GM10847 (cell line): ENCODE results near the gene TLCD4.

Experiments used
- POLR2A ChIP-seq: IDR thresholded peaks from 2 replicates; pipeline ENCODE4 v1.6.1; 2011; ENCODE audit not compliant: insufficient read length; ENCODE audit errors: extremely low read depth

Gene TLCD4

DNA sequence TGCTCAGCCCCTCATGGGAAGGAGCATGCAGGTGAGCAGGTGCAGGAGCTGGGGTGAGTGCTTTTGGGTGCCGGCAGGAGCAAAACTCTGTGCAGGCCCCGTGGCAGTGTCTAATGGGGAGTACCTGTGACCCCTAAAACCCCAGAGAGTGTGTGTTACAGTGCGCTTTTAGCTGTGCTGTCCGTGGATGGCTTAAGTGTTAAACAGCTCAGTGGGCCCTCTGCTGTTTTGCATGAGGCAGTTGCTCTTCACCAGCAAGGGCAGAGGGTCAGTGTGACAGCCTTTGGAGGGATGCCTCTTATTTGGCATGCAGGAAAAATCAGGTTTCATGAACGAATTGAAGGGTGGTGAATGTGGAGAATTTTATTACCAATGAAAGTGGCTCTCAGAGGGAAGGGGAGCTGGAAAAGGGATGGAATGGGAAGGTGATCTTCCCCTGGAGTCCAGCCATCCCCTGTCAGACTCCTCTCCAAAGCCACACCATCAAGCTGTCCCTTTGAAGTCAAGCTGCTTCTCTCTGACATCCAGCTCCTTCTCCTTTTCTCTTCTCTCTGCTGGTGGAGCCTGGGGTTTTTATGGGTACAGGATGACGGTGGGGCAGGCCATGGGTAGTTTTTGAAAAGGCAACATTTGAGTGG, 27.4 kb upstream of the TLCD4 start:
- TF ChIP-seq POLR2A, result no peak

DNA sequence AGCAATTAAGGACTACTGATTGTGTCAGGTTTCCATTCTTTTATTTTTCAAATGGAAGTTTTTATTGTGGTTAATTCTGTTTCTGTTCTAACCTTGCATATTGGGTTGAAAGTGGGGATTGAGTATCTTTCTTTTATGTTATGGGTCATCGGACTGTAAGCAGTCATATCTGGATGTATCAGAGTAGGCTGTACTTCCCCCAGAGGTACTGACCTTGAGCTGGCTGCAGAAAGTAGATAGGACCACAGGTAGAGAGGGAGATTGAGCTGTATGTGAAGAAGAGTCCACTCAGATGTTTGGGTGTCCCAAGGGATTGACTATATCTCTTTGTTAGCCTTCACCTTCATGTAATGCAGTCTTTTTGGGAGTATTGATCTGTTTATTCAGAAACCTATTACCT, 23.9 kb upstream of the TLCD4 start:
- no peak for TF ChIP-seq POLR2A

DNA sequence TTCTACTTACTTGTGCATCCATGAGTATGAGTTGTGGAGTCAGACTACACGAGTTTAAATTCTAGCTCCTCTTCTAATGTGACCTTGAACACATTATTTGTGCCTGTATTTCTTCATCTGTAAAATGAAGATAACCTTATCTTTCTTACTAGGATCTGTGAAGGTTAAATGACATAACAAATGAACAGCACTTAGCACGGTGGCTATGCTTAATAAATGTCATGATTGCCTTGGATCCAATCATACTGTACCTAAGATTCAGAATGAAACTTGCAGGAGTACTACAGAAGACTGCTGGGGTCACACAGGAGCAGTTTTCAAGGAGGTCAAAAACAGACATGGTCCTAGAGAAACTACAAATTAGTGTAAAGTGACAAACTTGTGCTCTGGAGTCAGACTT, 22.2 kb upstream of the TLCD4 start:
- no peak for TF ChIP-seq POLR2A

DNA sequence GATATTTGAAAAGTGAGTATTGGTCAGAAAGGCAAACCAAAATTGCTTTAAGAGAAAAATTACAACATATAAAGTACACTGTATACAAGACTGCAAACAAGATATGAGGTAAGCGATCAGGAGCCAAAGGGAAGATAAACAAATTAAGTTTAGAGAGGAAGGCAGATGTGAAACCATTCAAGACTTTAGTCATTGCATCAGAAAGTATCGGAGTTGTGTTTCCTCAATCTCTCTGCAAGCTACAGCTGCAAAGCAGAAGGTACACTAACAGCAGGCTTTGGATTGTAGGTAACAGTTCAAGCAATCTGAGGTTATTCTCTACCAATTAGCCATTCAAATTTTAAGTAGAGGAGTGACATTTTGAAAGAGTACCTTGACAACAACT, 21.3 kb upstream of the TLCD4 start:
- TF ChIP-seq POLR2A, result no peak

DNA sequence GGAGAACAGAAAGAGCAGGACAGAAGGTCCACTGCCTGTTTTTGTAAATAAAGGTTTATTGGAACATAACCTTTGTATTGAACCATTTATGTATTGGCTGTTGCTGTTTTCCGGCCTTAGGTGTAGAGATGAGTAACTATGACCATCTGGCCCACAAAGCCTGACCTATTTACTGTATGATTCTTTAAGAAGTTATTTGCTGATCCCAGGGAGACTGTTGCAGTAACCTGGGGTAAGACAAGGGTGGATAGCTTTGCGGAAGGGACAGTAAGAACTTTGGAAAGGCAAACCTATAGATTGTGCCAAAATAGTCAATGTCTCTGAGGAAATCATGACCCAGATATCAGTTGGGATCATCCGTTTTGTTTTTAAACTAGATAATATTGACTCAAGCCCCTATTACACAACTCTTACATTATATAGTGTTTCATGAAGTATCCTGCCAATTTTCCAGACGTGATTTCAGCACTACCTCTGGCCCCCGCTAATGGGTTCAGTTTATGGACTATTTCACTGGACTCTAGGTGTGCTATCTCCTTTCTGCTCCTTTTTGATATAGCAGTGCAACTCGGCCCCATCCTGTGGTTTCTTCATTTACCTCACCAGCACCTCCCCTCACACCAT, 20.8 kb upstream of the TLCD4 start:
- no peak for TF ChIP-seq POLR2A

DNA sequence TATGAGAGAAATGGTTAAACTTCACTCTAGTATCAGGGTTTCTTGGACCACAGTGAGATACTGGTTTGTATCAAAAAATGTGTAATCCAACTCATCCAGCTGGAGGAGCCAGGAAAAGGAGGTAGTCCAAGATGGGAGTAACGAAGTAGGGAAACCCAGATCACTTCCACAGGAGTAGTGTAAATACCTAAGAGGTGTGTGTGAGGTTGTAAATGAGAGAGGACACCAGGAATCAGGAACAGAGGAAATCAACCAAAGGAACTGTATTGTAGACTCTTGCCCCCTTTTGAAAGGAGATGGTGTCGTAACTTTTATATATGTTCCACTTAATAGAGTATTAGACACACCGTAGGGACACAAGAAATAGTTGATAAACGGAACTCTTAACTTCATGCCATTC, 19.7 kb upstream of the TLCD4 start:
- no peak for TF ChIP-seq POLR2A

DNA sequence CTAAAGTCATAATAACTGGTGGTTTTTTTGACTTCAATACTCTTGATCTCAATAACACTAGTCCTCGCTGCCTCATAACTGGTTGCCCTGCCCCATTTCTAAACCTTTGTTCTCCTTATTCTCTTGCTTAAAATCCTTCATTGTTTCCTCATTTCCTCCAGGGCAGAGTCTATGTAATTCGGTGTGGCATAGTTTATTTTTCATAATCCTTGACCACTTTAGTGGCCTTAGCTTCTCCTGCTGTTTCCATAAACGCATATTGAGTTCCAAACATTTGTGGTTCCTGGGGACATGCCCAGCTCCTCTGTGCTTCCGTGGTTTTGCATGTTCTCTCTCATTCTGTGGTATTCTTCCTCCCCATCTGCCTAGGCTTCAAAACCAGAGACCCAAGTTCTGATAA, 19.0 kb upstream of the TLCD4 start:
- no peak for TF ChIP-seq POLR2A

DNA sequence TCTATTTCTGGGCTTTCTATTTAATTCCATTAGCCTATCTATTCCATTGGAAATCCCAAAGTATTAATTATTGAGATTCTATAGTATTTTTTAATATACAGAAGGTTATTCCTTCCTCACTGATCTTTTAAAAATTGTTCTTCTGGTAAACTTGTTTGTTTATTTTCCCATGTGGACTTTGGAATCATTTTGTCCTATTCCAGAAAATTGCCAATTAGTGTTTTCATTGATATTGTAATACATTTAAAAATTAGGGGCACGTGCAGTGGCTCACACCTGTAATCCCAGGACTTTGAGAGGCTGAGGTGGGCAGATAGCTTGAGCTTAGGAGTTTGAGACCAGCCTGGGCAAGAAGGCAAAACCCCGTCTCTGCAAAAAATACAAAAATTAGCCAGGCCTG, 8.4 kb upstream of the TLCD4 start:
- TF ChIP-seq POLR2A, result no peak

DNA sequence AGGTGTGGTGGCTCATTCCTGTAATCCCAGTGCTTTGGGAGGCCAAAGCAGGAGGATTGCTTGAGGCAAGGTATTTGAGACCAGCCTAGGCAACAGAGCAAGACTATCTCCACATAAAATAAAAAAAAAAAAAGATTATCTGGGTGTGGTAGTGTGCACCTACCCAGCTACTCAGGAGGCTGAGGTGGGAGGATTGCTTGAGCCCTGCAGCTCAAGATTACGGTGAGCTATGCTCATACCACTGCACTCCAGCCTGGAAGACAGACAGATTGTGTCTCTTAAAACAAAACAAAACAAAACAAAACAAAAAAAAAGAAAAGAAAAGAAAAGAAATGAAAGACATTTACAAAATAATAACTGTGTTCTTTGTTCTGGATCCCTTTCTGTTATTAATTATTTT, 6.1 kb upstream of the TLCD4 start:
- no peak for TF ChIP-seq POLR2A

DNA sequence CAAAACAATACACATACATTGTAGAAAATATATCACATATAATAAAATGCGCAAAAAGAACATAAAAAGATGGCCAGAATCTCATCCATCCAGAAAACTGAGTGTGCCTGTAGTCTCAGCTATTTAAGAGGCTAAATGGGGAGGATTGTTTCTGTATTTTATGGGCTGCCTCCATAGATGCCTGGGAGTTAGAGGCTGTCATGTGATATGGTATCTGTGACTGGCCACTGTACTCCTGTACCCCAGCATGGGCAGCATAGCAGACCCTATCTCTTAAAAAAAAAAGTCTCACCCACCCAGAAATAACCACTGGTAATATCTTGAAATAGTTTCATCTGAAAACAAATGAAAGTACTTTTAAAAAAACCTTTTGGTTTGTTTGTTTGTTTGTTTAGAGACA, 3.5 kb upstream of the TLCD4 start:
- TF ChIP-seq POLR2A, result no peak

DNA sequence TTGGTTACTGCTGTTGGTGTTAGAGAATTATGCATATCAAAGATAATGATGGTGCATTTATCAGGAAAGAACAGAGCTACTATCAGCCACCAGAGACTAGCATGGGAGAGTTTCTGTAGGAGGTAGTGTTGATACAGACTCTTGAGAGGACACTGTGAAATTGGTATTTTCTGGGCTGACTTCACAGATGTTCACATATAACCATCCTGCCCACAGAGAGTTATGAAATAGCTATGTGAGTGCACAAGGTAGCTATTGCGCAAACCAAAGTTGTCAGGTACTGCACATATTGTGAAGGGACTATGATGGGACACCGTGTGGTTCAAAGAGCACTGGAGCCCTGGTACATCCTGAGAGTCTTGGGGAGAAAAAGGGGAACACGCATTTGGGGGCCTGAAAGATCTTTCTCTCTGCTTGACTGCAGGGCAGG, 1.4 kb upstream of the TLCD4 start:
- TF ChIP-seq POLR2A, result no peak

DNA sequence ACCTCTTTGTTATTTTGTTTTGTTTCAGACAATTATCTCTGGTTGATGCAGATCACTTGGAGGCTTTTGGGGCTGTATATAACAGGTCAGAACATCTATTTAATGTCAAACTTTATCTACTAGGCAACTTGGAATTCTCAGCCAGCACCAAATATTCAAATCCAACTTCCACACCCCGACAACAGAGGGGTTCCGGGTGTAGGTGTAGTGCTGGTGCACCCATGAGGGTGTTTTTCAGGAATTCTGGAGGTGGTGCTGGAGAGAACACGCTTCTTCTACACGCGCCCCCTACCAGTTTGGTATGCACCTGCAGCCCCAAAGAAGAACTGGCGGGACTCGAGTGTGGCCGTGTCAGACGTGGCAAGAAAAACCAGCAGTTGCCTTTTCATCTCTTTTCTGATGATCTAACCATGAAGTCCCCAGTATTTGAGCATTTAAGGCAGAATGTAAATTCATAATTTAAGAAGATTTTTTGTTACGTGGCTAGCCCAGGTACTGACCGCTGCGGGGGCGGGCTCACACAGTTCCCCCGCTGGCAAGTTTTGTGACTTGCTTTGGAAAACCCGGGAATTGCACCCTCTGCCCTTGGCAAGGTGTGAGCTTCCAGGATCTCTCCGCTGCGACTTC, 462 bp upstream of the TLCD4 start:
- TF ChIP-seq POLR2A, result no peak

DNA sequence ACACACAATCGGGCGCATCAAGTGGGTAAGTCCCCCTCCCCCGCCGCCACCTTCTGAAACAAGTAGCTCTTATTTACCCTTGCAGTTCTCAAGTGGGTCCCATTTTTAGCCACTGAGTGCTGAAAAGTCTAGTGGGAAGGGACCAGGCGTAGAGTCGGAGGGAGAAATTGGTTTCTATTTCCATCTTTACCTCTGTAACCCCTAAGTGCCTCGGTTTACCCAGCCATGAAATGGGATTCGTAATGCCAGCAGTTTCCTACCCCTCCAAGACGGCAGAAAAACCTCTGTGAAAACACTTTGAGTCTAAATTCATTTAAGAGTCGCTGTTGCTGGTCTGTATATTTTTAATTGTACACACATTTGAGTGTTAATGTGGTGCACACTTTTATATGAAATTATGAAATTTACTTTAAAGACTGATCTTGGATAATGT, 928 bp downstream of the TLCD4 start:
- TF ChIP-seq POLR2A, result no peak

DNA sequence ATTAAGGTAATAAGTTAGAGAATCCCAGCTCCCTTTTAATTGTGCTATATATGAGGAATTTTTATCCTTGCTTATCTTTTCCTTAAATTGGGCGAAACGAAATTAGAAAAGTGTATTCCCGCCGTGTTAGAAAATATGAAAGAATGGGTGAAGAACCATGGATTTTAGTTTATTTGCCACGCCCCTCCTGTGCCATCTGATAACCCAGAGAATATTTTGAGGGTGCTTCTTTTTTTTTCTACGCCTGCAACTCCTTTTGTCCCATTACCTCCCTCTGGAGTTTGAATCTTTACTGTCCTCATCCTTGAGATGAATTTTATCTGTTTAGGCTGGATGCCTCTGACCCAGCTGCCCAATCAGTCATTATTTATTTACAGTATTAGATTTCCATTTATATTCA, 1.6 kb downstream of the TLCD4 start:
- TF ChIP-seq POLR2A, result no peak

DNA sequence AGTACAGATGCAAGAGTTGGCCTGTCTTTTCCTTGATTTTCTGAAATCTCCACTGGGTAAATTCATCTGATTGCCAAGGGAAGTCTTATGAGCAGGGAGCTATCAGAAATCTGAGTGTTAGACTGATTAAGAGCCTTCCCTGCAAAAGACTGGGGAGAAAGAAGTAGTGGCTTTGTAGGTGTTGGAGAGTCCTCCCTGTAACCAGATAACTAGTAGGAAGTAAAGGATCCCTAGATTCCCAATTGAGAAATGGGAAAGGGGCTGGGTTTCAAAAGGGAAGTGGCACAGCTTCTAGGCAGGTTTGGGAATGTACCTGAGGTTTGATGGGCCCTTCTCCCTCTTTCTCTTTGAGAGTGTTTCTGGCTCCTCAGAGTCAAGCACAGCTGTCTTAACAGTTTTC, 2.1 kb downstream of the TLCD4 start:
- TF ChIP-seq POLR2A, result no peak

DNA sequence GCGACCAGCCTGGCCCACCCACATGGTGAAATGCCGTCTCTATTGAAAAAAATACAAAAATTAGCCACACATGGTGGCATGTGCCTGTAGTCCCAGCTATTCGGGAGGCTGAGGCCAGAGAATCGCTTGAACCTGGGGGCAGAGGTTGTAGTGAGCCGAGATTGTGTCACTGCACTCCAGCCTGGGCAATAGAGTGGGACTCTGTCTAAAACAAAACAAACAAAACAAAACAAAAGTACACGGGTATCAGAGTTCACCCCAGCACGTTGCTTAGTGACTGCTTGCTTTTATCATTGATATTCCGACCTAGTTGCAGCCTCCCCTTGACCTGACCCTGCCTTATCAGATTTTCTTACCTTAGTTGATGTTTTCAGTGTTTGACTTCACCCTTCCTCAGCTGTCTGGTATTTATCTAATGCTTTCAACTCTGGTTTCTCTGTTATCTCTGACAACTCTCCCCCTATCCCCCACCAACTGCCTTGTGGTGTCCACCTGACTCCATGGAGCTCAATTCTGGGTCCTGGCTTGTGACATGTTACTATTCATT, 5.1 kb downstream of the TLCD4 start:
- no peak for TF ChIP-seq POLR2A
